ENCODE results near the gene PPP1R14B.

The PPP1R14B gene, protein sequence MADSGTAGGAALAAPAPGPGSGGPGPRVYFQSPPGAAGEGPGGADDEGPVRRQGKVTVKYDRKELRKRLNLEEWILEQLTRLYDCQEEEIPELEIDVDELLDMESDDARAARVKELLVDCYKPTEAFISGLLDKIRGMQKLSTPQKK

DNA sequence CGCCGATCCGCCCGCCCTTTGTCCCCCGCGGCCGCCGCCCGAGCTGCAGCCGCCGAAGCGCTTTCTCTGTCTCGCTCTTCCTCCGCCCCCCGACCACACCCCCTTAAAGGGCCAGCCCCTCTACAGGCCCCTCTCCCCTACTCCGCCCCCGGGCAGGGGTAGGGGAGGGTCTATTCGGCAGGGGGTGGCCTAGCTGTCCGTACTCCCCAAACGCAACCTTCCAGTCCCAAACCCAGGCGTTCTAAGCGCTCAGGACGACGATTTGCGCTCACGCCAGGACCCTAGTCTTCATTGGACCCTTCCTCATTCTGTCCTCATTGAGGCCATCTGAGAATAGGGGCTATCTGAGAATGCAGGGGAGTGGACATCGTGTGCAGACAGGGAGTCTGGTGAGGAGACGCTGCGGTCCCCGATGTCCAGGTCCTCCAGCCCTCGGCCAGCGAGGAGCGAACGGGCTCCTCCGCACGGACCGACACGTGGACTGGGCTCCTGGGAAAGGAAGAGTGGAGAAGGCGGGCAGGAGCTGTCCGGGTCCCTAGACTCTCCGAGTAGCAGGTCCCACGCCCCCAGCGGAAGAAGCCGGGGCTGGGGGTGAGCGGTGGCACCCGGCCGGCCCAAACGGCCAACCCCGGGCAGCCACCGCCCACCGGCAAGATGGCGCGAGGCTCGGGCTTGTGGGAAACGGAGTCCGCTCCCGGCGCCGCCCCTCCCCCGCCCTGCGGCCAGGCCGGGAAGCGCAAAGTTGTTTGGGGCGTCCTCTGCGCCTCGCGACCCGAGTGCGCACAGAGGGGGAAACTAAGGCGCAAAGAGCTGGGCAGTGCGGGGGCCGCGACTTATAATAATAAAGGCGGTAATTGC is at the start of gene PPP1R14B:
TSS of gene PPP1R14B (minus strand) at position 73 of the 858 bp plus-strand sequence. CDS start 270 bp downstream, outside the sequence.
- DNase-seq = peak; percentile 86

DNA sequence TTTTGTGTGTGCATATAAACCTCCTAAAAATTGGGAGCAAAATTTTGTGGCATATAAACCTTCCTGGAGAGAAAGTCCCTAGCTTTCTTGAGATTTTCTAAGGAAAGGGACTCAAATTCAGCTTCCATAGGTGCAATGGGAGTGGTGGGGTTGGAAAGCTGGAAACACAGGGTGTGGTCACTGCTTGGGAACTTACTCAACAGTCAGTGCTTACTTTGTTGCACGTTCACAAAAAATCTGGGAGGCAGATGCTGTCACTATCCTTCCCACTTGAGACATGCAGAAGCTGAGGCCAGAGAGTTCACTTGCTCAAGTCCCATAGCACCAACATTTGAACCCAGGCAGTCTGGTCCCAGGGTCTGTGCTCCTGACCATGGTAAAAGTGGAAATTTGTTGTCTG is 49.5 kb upstream of the PPP1R14B start:
- no peak for DNase-seq

DNA sequence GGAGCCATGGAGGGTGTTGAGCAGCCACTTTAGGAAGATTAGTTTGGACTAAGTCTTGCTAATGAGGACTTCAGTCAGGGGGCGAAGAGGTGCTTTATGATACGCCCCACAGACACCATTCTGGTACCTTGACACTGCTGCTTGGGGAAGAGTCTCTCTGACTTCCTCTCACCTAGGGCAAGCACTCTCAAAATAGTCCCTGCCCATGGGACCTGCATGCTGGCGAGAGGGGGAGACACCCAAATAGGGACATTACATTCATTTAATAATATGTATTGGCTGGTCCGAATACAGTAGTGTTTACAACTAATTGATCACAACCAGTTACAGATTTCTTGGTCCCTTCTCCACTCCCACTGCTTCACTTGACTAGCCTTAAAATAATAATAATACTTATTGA is 49.0 kb upstream of the PPP1R14B start:
- no peak for DNase-seq

DNA sequence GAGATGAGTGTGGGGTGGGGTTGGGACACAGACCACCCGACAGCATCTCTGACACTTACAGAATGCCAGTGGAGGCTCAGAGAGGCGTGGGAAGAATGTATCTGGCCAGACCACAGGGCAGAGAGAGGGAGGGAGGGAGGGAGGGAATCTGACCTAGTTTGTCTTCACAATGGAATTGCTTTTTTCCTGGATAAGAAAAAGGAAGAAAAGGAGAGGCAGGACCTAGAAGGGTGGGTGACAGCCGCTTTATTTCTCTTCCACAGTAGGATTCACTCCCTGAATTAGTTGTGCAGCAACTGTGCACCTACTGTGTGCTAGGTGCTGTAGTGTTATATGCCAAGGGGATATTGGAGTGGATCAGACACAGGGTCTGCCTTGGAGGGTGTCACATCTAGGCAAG is 48.0 kb upstream of the PPP1R14B start:
- no peak for DNase-seq

DNA sequence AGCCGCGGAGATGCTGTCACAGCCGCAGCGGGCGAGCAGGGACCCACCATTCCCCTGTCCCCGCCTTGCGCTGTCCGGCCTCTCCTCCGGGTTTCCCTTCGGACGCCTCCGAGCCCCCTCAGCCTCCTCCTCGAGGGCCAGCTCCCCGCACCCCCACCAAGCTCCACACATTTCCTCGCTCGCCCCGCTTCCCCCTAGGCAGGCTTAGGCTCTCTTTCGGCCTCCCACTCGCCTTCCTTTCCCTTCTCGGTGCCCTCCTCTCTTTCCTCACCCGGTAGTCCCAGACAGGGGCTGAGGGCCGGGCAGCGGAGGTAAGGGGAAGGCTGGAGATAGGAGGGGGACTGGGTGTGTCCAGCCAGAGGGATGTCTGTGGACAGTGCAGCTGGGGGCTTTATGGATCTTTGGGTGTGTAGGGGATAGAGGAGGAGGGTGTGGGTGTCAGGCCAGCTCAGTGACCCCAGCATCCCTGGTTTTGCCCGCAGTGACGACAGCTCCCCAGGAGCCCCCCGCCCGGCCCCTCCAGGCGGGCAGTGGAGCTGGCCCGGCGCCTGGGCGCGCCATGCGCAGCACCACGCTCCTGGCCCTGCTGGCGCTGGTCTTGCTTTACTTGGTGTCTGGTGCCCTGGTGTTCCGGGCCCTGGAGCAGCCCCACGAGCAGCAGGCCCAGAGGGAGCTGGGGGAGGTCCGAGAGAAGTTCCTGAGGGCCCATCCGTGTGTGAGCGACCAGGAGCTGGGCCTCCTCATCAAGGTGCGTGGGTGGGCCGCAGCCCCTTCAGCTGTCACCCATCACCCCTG is 45.9 kb upstream of the PPP1R14B start:
- no peak for DNase-seq

DNA sequence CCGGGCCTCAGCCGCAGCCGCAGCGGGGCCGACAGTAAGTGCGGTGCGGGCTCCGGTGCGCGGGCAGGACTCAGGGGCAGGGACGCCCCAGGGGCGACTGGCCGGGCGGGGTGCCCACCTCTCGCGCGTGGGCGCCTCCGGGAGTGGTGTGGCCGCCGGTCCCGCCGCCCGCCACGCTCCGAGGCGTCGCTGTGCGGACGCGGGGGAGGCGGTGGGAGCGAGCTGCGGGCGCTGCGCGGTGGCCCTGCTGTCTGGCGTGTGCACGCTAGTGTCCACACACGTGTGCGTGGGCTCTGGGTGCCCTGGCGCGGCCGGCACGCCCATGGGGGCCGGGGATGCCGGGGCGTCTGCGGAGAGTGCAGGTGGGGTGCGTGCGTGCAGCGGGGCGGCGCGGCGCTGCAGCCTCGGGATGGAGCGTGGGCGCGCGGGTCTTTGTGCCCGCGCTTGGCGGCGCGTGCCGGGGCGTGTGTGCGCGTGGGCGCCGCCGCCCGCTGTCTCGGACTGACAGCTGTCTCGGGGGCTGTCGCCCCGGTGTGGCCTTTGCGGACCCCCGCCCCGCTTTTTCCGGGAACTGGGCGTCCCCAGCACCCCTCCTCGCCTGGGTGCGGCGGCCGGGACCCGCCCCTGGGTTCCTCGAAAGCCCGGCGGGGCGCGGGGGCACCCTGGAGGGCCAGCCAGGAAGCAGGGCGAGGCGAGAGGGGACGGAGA is 45.2 kb upstream of the PPP1R14B start:
- no peak for DNase-seq

DNA sequence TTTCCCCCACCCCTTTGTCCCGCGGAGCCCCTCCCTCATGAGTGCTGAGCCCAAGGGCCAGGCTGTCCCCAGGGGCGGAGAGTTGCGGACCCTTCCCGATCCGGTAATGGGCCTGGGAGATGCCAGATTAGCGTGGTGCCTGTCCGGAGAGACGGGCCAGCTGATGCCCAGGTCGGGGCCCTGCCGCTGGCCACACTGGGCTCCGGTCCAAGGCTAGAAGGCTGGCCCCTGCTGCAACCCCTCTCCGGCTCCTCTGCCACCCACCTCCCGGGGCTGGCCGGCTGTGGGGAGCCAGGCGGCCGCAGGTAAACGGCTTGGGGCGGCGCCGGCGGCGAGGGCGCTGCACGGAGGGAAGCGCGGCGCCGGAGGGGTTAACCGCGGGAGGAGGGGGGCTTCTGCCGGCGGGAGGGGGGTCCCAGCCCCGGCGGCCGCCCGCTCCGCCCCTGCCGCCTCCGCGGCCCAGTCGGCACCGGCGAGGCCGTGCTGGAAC is 44.6 kb upstream of the PPP1R14B start, which contains the start of gene KCNK4:
TSS of gene KCNK4 (plus strand) at position 41 of the 490 bp plus-strand sequence. CDS start 1,717 bp downstream, outside the sequence.
- DNase-seq = no peak

DNA sequence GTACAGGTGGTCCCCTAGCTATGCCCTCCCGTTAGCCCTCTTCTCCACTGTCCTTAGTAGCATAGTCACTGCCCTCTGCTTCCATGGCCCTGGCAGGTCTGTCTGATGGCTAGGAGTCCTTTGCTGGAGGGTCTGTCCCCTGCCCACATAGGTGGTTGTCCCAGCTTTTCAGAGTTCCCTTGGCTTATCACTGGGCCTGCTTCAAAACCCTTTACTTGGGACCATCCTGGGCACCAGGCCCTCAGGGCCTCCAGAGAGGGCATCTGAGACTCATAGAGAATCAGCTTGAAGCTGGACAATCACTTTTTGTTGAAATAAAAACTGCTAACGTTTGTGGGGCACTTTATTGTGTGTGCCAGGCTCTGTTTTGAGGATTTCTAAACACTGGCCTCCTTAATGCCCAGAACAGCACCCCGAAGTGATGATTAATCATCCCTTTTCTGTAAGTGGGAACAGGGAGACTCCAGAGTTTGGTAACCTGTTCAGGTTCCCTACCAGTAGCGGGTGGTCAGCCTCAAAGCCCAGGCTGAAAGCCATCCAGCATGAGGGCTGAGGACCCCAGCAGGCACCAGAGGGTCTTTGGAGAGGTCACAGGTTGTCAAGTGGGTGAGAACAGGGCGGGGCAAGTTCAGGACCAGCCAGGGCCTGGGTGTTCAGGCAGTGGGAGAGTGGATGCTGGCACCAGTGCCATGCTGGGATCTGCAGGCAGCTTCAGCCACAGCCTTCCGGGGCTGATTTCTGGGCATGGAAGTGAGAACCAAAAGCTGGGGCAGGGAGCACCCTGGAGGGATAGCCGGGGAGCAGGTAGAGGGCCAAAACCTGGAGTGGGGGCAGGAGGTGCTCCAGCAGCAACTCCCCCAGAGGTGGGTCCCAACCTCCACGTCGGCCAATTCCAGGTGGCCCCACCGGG is 43.9 kb upstream of the PPP1R14B start:
- no peak for DNase-seq

DNA sequence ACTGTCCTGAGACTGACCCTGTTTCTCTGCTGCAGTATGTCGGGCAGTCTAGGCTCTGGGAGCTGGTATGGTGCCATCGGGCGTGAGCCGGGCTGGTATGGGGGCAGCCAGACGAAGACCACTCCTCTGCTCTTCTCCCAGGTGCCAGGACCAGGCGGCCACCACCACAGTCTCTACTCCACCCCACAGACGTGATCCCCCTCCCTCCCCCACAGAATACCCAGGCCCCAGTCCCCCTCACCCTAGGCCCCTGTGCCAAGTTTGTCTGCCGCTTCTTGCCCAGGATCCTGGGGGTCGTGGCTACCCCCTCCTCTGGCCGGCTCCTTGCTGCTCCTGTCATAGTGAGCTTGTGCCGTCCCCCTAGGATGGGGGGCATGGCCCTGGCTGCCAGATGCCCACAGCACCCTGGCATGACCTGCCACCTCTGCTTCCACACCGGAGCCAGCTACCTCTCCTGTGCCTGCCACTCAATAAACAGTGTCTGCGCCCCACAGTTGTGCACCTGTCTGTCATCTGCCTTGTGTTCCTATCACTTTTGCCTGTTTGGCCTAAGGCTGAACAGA is 42.3 kb upstream of the PPP1R14B start:
- DNase-seq = no peak

DNA sequence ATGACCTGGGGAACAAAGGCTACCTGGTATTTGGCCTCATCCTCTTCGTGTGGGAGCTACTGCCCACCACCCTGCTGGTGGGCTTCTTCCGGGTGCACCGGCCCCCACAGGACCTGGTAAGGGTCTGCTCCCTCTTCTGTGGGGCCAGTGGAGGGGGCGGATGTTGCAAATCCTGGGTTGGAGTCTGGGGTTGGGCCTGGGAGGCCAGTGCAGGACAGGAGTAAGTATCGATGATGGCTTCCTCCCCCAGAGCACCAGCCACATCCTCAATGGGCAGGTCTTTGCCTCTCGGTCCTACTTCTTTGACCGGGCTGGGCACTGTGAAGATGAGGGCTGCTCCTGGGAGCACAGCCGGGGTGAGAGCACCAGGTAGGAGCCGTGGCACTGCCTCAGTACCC is 41.6 kb upstream of the PPP1R14B start:
- DNase-seq = no peak

DNA sequence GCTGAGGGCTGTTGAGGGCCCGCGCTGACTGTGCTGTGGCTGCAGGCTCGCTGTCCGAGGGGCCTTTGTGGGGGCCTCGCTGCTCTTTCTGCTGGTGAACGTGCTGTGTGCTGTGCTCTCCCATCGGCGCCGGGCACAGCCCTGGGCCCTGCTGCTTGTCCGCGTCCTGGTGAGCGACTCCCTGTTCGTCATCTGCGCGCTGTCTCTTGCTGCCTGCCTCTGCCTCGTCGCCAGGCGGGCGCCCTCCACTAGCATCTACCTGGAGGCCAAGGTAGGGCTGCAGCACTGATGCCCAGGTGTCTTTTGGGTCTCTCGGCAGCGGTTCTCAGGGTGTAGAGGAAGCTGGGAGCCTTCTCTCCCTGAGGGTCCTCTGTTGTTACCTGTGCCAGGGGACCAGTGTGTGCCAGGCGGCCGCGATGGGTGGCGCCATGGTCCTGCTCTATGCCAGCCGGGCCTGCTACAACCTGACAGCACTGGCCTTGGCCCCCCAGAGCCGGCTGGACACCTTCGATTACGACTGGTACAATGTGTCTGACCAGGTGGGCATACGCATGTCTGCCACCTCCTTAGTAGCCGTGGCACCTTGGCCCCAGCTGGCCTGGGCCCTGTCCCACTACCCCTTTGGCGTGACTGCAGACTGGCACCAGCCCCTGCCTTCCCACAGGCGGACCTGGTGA is 41.1 kb upstream of the PPP1R14B start:
- no peak for DNase-seq

DNA sequence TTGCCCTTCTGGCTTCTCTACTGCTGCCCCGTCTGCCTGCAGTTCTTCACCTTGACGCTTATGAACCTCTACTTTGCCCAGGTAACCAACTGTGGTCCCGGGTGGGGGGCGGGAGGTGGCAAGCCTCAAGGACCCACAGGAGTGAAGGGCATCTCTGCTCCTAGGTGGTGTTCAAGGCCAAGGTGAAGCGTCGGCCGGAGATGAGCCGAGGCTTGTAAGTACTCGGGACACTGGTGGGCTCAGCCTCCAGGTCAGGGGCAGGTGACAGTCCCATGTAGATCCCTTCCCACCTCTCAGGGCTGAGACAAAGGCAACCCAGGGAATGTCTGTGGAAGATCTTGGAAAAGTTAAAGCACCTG is 40.0 kb upstream of the PPP1R14B start:
- DNase-seq = no peak

DNA sequence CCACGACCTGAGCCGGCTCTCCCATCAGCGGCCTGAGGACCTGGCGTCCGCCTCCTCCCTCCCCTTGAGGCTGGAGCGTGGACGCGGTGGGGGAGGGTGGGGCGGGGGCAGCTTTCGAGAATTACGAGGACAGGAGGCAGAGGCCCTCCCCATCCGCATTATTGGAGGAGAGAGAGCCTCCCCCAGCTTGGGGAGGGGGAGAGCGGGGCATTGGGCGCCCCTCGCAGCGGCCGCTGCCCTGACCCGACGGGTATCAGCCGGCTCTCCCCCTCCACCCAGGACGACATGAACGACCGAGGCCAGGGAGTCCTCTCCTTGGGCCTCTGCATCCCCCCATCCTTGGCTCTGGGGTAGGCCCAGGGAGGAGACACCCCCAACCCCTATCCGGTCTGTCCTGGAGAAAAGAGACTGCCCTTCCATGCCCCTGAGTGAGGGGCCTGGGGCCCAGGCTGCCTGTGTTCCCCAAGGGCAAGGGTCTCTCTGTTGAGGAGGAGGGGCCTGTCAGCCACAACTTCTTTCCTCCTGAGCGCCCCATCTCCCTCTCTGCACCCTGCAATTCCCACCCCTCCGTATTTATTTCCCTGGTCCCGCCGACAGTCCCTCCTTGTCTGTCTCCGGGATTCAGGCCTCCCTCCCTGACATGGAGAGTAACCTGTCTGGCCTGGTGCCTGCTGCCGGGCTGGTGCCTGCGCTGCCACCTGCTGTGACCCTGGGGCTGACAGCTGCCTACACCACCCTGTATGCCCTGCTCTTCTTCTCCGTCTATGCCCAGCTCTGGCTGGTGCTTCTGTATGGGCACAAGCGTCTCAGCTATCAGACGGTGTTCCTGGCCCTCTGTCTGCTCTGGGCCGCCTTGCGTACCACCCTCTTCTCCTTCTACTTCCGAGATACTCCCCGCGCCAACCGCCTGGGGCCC is 39.4 kb upstream of the PPP1R14B start:
- peak; percentile 48 for DNase-seq

DNA sequence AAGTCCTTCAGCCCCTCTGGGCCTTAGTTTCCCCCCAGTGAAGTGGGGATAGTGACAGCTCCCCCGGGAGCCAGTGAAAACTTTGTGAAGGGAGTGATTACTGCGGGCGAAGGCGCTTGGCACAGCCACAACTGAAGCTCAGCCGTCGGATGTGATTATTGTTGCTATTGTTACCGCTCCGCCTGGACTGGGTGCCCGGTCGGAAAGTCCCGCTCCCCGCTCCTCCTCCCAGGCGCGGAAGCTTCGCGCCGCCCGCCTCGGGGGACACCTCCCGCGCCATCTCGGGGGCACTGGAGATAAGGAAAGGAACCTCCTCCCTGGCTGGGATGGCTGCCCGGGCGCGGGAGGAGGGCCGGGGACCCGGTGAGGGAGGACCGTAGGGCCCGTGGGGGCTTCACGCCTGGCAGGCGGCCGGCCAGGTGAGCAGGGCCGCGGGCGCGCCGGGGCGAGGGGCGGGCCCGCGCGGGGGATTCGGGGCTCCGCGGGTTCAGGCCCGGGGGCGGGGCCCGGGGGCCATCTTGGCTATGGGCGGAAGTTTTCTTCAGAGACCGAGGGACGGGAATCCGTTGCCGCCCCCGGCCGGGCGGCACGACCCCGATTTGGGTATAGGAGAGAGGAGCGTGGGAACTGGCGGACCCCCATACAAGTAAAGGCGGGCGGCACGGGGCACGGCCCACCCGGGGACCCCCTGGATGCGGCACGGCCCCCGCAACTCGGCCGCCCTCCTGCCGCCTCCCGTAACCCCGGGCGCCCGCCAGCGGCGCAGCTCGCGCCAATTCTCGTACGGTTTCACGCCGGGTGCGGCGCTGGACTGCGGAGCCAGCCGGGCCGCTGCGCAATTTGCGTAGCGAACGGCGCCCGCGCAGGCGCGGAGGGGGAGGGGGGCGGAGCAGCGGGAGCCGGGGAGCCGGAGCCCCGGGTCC is 38.5 kb upstream of the PPP1R14B start, which contains the start of gene GPR137:
TSS of gene GPR137 (plus strand) at position 887 of the 923 bp plus-strand sequence. CDS start 677 bp downstream, outside the sequence.
- DNase-seq = peak; percentile 72

DNA sequence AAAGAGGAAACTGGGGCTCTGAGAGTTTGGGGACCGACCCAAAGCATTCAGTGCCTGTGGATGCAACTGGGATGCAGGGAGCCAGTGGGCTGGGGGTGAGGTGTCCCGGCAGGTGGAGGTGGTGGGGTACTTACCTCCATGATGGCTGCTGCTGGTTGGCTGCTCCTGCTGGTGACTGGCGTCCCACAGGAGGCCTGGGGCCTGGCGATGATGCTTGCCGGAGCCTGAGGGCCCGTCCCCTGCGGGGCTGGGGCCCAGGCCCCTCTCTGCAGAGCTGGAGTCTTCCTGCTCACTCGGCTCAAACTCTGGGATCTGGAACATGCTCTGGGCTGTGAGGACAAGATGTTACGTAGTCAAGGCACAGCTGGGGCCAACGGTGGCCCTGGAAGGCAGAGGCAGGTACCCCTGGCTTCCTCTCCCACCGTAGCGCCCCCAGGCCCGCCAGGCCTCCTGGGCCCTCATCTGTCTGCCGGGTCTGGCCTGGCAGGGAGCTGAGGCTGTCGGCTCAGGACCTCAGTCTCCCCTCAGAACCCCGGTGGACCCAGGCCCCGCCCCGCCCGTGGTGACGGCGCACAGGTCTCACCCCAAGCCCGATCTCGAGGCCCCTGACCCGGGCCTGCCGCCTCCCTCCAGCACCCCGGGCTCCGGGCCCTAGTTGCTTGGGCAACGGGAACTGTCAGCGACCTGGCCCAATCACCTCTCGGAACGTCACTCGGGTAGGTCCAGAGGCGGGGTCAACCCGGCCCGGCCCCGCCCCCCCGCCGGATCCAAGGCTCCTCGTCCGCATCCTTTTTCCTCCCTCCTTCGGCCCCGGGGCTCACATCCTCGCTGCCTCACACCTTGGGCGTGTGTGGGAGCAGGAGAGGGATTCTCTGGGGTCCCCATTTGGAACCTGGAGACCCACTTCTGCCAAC is 37.6 kb upstream of the PPP1R14B start, which contains the start of gene BAD:
TSS of gene BAD (minus strand) at position 618 of the 914 bp plus-strand sequence. CDS start at position 321, 297 bp downstream.
- peak; percentile 91 for DNase-seq

DNA sequence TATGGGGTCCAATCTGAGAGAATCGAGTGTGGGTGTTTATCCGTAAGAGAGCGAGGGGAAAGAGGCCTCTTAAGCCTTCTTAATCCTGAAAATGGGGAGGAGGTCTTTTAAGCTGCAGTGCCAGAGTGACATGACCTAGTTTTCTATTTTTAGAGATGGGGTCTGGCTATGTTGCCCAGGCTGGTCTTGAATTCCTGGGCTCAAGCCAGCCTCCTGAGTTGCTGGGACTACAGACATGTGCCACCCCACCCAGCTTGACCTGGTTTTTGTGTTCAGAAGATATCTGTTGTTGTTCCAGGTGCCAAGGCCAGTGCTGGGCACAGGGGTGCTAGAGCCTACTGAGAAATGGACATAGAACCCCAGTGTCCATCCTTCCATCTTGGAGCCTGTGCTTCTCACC is 36.3 kb upstream of the PPP1R14B start:
- no peak for DNase-seq
